Retinal pigment epithelial cell (primary cell): Measurements from ENCODE around the gene CYFIP2.

ENCODE experiments used
- DNase-seq: peaks from one replicate; pipeline ENCODE4 v3.0.0-alpha.2; 2010; ENCODE audit warnings: low read depth
- H3K4me3 ChIP-seq: 2 replicates; pipeline ENCODE4 v1.5.1; 2011; ENCODE audit warnings: mild to moderate bottlenecking, low read length, control low read depth, moderate library complexity
- CTCF ChIP-seq: conservative IDR thresholded peaks from 2 replicates; pipeline ENCODE4 v1.5.1; 2011; ENCODE audit warnings: low read depth, low read length, control low read depth, inconsistent platforms

Gene CYFIP2

DNA sequence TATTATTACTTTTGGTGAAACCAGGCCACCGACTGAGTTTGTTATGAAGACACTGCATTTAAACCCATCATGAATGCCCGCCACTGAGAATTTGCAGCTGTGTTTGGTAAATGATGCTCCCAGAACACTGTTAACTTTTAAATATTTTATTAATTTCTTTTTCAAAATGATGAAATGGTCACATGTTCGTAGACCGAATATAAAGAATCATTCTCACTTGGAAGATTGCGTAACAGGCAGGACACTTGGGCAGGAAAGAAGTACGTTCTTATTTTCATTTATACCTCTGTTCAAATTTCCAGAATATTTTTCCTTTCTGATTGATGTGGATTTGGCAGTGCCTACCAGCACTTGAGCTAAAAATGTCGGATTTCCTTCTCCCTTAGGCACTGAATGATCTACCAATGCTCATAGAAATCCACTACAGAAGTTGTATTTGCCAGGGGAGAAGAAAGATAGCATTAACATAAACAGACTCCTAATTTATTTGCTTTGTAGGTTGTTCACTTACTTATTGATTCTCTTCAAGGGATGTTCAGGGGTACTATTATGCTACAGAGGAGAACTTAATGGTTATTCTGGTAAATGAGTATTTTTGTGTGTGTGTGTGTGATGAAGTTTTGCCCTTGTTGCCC is 13.8 kb downstream of the CYFIP2 start:
- no peak for DNase-seq
- no peak overlapping the region for H3K4me3 ChIP-seq
- no peak for TF ChIP-seq CTCF

- H3K4me3 ChIP-seq: no peak overlapping the region
- TF ChIP-seq CTCF: no peak
- no peak for DNase-seq
Measured at GRCh38 chr5:157280927-157281326, 15.0 kb downstream of the CYFIP2 start.

GRCh38 chr5:157282150-157282549 is 16.2 kb downstream of the CYFIP2 start:
- DNase-seq: no peak
- H3K4me3 ChIP-seq: no peak overlapping the region
- no peak for TF ChIP-seq CTCF

- H3K4me3 ChIP-seq: no peak overlapping the region
- no peak for TF ChIP-seq CTCF
- no peak for DNase-seq
Measured at GRCh38 chr5:157283434-157283833, 17.5 kb downstream of the CYFIP2 start.

DNA sequence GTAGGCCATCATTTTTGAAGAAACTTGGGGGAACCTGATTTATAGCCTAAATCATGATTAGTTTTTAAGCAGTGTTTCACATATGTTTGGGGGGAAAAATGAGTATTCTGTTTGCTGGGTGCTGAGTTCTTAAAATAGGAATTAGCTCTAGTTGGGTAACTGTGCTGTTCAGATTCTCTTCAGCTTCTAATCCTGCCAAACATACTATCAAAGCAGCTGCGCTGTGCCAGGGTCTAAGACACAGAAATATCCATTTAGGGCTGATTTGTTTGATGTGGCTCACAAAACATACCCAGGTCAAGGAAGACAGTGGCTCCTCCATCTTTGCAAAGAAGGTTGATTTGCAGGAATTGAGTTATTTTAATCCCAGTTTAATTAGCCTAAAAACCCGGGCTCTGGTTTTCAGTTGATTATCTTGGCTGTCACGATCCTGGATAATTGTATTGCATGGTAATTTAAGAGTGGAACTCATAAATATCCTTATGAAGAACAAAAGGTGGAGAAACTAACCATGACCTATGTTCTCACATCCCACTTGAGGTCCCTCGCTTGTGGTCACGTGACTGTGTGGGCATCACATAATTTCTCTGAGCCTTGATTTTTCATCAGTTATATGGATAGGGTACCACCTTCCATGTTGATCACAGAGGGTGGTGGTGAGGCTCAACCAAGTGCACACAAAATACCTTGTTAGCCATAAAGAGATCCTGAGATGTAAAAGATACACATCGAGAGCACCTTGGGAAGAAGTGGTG is 18.7 kb downstream of the CYFIP2 start:
- TF ChIP-seq CTCF: no peak
- no peak overlapping the region for H3K4me3 ChIP-seq
- no peak for DNase-seq

GRCh38 chr5:157285310-157286035 is 19.6 kb downstream of the CYFIP2 start:
- TF ChIP-seq CTCF: no peak
- no peak overlapping the region for H3K4me3 ChIP-seq
- no peak for DNase-seq

- TF ChIP-seq CTCF: no peak
- H3K4me3 ChIP-seq: no peak overlapping the region
- DNase-seq: no peak
Measured at GRCh38 chr5:157286761-157287211, 20.9 kb downstream of the CYFIP2 start.
